HG03060 (cell line): Measurements from ENCODE around the gene DHRS9.
"Not testable (repeated sequence)": the region's sequence is repeated elsewhere in the genome, so short reads cannot be mapped to it uniquely, and the experiment has no call there.

Experiments used
- ATAC-seq: cut with Tn5 transposase; IDR thresholded peaks from one replicate; pipeline ENCODE4 v1.9.1; 2021; ENCODE audit warnings: low read depth, moderate number of reproducible peaks; ENCODE audit not compliant: unreplicated experiment

Gene DHRS9

DNA sequence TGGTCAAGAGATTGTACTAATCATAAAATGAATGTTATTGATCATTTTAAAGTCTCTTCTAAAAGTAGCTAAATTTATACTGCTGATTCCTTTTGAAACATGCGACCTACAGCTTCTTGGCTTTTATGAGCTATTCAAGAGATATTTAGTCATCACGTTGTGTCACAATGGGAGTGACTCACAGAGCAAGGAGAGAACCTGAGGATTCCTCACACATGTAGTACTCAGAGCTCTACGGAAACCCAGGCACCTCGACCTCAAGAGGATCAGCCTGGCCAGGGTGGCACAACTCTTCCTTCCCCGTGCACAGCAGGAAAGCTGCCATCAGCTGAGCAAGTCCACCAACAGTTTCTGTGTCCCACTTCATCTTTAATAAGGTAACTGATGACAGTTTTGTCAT is at the start of gene DHRS9:
TSS of gene DHRS9 (plus strand) at position 223 of the 400 bp plus-strand sequence. CDS start 12,019 bp downstream, outside the sequence.
- no peak for ATAC-seq

DNA sequence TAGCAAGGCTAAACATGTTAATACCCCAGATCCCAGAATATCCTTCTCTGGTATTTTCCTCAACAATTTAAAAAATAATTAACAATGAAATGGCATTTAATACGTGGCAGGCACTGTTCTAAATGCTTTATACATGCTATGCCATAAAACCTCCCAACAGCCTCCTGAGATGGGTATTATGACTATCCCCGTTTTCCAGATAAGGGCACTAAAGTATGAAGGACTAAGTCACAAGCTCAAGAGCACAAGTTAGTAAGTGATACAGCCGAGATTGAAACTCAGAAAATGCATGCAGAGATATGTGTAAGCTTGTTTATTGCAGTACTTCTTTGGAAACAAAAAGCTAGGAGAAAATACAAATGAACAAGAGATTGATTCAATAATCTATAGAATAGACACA is 46.2 kb upstream of the DHRS9 start:
- no peak for ATAC-seq

DNA sequence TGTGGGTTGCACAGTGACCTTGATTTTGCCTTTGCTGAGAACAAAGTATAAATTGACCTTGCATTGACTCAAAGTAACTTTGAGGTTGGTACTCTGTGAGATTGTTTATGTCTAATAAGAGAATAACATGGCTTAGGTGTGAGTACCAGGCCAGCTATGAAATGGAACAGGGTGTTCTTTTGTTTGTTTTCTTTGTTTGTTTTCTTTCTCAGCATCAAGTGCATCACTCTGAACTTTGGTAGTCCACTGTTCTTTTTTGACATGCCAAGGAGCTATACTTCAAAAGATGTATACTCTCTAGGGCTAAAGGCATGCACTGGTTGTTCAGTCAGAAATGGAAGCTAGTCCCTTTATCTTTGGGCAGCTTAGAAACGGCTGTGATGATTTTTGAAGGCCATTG is 43.3 kb upstream of the DHRS9 start:
- ATAC-seq: no peak

DNA sequence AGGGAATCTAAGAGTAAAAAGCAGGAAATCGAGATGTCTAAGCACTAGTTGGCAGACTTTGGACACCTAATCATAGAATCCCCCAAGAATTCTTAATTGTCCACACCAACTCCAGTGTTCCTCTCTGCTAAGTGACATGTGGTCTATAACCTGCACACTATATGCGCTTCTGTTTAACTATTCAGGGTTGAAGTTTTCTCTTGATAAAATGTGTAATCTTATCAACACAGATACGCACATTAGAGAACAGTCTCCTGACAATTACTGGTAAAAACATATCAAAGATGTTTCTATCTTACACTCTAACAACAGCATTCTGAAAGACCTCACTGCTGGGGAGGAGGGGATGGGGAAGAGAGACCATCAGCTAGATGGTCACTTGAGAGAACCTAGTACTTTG is 42.1 kb upstream of the DHRS9 start:
- no peak for ATAC-seq

DNA sequence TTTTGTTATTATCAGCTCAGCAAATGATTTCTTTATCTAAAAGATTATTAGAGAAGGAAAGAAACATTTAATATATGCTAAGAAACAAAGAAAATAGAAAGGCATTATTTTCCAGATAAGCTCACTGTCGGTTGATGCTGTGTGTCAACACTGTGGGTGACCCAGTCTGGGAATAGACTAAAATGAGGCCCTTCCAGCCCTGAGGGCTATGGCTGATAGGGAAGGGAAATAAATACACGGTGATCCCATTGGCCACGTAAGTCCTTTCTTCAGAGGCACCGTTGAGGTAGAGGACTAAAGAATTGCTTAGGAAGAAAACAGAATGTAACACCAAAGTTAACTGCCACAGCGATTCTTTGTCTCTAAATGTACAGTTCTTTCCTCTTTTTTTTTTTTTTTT is 40.0 kb upstream of the DHRS9 start:
- no peak for ATAC-seq

DNA sequence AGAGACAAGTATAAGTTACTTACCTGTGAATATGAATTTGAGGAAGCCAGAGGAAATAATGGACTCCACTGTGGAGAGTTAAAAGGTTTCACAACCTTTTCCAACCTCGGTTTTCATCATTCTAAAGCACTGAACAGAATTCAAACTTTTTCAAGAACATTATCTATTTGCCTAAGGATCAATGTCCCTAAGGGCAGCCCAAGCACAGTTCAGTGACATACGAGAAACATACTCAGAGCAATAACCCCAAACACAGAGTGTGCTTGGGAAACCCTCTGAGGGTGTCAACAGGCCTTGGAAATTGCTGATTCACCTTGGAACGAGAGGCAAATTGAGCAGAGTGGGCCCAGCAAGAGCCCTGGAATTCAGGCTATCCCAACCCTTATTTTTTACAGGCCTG is 38.2 kb upstream of the DHRS9 start, which contains the start of gene ABCB11:
TSS of gene ABCB11 (minus strand) at position 123 of the 400 bp plus-strand sequence. CDS start 13,199 bp downstream, outside the sequence.
- no peak for ATAC-seq

DNA sequence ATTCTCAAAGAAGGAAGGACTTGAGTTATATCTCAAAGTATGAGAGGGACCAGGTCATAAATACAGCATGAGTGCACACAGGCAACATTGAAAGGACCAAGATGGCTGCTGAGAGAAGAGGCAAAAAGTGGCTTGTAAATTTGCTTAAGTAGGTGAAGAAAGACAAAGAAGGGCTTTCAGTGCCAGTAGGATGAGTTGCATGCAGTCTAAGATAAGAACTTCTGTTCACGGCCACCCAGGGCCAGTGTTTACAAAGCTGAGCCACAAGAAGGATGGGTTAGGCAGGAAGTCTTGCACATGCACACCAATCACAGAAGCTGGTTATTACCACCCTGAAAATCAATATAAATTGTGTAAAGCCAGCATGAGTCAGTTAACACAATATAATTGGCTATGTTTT is 35.1 kb upstream of the DHRS9 start:
- no peak for ATAC-seq

DNA sequence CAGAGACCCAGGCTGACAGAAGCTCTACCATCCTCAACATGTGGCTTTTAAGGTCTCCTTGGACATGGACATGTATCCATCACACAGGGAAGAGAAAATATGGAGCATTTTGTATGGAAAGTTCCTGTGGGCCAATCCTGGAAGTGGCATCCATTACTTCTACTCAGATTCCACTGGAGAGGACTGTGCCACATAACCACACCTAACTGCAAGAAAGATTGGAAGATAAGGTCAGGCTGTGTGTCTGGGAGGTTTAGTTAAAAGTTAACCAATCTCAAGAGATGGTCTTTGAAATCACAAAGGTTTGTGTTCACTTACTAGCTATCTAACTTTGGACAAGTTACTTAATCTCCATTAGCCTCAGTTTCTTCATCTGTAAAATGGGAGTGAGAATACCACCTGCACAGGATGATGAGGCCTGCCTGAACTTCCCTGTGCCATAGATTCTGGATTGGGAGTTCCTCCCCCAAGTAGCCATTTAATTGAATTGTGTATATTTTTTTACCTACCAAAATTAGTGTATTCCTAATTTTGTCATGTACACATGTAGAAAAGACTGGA is 34.3 kb upstream of the DHRS9 start:
- ATAC-seq: no peak

DNA sequence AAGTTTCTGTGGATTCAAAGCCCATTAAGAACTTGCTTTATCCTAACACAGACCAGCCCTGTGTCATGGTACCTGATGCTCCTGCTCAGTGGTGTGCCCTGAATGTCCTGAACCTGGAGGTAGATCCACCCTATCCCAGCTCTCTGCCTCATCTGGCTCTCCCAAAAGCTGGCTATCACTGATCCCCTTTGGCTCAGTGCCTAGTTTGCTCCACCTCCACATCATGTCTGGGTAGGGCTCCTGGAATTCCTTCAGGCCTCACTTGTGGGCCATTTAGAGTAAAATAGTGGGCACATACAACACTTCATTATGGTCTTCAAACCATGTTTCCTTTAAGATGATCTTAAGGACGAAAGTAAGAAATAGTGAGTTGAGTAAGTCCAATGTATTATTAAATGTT is 33.5 kb upstream of the DHRS9 start:
- no peak for ATAC-seq

DNA sequence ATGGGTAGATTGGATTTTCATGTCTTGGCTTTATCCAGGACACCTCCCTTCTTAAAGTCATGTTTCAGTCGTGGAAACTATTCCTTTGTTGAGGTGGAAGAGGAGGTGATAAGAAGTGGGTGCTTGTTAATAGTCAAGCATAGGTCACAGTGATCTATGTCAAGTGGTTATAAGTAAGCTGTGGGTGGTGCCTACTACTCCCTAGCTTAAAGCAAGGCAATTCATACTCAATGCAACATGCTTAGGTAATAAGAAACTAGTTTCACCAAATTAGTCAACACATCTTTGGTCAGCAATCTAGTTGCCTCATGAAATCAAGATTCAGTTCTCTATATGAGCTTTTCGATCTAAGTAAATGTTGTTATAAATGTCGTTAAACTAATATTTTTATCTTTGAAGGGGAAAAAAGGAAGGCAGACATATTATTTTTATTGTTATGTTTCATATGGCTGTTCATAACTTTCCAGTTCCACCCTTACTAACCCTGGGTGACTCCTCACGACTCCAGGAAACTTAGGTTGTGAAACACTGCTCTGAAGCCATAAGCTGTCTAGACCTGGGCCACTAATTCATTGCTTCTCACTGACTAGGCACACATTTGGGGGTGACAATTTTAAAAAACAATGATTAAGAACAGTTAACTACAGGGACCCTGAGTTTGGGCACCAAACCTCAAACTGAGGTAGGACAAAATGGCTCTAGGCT is 32.5 kb upstream of the DHRS9 start:
- ATAC-seq: peak; percentile 69

DNA sequence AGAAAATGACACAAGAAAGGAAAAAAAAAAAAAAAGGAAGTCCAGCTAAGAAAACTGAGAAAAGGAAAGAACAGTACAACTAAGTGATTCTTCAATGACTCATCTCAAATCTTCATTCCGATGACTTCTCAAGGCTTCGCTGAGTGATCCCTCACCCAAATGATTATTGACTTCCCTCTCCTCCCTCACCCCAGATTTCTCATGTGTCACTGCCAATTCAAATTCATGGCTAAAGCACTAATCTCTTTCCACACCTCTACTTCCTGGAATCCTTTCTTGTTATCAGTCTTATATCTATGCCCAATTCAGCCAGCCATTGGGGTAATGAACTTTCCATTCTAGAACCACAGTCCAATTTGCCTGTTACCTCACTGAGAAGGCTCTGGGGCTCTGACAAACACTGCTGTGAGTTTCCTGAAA is 31.0 kb upstream of the DHRS9 start:
- ATAC-seq: peak; percentile 59

DNA sequence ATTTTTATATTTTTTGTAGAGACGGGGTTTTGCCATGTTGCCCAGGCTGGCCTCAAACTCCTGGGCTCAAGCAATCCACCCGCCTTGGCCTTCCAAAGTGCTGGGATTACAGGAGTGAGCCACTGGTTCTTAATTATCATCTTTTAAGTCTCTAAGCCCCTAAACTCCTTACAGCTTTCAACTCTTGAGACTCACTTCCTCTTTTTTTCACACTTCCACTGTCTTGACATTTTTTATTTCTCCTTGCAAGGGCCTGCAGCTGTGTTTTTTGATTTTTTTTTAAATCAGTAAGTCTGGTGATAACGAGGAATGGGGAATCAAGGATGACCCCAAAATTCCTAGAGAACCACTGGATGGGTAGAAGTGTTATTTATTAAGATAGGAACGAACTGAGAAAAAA is 29.7 kb upstream of the DHRS9 start:
- ATAC-seq: no peak

DNA sequence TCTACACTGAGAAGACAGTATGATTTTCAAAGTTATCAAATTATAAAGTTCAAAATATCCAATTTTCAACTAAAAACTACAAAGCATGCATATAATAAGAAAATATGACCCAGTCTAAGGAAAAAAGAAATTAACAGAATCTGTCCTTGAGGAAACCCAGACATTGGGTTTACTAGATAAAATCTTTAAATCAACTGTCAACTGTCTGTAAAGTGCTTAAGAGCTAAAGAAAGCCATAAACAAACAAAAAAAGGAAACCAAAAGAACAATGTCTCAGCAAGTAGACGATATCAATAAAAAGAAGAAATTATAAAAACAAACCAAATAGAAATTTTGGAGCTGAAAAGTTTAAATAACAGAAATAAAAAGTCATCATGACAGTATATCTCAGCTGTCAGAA is 27.8 kb upstream of the DHRS9 start:
- no peak for ATAC-seq

DNA sequence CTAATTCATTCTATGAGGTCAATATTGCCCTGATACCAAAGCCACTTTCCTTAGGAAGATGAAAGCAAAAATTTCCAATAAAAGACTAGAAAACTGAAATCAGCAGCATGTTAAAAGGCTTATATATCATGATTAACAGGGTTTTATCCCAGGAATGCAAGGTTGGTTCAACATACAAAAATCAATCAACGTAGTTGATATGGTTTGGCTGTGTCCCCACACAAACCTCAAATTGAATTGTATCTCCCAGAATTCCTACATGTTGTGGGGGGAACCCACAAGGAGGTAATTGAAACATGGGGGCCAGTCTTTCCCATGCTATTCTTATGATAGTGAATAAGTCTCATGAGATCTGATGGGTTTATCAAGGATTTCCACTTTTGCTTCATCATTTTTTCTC is 26.5 kb upstream of the DHRS9 start:
- no peak for ATAC-seq

DNA sequence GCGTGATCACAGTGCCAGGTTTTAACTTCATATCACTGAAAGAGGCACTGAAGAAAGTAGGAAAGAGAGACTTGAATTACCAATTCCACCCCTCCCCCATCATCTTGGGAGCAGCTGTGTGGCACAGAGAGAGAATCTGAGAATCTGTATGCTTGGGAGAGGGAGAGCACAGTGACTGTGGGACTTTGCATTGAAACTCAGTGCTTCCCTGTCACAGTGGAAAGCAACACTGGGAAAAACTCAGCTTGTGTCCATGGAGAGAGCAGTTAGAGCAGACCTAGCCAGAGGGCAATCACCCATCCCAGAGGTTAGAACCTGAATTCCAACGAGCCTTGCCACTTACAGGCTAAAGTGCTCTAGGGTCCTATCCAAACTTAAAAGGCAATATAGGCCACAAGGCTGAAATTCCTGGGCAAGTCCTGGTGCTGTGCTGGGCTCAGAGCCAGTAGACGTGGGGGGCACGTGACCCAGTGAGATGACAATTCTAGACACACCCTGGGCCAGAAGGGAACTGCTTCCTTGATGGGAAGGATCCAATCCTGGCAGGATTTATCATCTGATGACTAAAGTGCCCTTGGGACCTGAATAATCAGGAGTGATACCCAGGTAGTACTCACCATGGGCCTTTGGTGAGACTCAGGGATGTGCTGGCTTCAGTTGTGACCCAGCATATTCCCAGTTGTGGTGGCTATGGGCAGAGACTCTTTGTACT is 22.8 kb upstream of the DHRS9 start:
- no peak for ATAC-seq

DNA sequence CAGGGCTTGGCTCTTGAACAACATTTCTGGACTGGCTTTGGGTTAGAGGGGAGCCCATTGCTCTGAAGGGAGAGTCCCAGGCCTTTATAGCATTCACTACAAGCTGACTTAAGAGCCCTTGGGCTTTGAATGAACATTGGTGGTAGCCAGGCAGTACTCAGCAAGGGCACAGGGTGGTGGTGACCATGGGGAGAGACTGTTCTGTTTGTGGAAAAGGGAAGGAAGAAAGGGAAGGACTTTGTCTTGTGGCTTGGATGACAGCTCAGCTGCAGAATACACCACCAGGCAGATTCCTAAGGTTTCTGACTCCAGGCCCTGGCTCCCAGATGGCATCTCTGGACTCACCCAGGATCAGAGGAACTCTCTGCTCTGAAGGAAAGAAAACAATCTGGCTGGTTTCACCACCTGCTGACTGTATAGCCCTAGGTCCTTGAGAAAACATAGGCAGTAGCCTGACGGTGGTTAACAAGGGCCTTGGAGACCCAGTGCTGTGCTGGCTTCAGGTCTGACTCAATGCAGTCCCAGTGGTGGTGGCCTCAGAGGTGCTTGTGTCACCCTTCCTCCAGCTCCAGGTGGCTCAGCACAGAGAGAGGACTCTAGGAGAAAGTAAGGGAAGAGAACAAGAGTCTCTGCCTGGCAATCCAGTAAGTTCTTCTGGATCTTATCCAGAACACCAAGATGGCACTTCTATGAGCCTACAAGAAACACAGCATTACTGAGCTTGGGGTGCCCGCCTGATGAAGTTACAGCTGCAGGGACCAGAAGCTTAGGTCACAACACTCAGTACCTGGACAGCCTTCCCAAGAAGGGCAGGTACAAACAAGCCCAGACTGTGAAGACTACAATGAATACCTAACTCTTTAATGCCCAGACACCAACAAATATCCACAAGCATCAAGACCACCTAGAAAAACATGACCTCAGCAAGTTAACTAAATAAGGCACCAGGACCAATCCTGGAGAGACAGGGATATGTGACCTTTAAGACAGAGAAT is 21.8 kb upstream of the DHRS9 start:
- no peak for ATAC-seq

DNA sequence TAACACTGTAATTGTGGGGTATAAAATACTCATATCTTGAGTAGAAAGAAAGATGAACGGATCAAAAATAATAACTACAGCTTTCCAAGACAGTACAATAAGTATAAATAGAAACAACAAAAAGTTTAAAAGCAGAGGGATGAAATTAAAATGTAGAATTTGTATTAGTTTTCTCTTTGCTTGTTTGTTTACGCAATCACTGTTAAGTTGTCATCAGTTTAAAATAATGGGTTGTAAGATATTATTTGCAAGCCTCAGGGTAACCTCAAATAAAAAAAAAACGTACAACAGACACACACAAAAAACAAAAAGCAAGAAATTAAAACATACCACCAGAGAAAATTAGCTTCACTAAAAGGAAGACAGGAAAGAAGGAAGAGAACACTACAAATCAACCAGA is 20.2 kb upstream of the DHRS9 start:
- ATAC-seq: no peak

DNA sequence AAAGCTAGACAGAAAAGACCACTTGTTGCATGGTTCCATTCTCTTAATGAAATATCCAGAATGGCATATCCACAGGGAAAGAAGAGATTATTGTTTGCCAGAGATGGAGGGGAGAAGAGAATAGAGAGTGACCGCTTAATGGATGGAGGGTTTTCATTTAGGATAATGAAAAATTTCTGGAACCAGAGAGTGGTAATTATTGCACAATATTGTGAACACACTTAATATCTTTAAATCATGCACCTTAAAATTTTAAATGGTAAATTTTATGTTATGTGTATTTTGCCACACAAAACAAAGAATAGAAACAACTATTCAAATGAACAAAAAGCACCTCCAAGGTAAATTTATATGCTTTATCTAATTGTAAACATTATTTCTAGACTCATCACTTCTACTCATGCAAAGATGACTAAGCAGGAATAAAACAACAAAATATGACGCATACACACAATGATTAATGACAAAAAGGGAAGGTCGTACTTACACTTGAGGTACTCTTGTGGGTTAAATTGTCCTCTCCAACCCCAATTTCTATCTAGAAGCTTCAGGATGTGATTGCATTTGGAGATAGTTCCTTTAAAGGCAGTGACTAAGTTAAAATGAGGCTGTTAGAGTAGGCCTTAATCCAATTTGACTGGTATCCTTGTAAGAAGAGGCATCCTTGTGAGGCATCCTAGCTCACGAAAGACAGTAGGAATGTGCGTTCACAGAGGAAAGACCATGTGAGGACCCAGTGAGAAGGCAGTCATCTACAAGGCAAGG is 18.7 kb upstream of the DHRS9 start:
- ATAC-seq: no peak

DNA sequence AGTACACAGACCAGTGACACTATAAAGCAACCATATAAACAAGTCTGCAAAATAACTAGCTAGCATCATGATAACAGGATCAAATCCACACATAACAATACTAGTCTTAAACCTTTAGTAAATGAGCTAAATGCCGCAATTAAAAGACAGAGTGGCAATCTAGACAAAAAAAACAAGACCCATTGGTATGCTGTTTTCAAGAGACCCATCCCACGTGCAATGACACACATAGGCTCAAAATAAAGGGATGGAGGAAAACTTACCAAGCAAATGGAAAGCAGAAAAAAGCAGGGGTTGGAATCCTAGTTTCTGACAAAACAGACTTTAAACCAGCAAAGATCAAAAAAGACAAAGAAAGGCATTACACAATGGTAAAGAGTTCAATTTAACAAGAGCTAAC is 14.8 kb upstream of the DHRS9 start:
- ATAC-seq: not testable (repeated sequence)

DNA sequence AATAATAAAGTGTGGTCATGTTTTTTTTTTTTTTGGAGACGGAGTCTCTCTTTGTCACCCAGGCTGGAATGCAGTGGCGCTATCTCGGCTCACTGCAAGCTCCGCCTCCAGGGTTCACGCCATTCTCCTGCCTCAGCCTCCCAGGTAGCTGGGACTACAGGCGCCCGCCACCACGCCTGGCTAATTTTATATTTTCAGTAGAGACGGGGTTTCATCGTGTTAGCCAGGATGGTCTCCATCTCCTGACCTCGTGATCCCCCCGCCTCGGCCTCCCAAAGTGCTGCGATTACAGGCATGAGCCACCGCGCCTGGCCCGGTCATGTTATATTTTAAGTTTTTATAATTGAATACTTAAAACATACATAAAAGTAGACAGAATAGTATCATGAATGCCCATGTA is 5.2 kb upstream of the DHRS9 start:
- not testable (repeated sequence) for ATAC-seq
